Measurements from ENCODE around the gene NUP93.
A peak's percentile ranks its signal among the peaks of the same experiment; 100 is the strongest.

The NUP93 gene

DNA sequence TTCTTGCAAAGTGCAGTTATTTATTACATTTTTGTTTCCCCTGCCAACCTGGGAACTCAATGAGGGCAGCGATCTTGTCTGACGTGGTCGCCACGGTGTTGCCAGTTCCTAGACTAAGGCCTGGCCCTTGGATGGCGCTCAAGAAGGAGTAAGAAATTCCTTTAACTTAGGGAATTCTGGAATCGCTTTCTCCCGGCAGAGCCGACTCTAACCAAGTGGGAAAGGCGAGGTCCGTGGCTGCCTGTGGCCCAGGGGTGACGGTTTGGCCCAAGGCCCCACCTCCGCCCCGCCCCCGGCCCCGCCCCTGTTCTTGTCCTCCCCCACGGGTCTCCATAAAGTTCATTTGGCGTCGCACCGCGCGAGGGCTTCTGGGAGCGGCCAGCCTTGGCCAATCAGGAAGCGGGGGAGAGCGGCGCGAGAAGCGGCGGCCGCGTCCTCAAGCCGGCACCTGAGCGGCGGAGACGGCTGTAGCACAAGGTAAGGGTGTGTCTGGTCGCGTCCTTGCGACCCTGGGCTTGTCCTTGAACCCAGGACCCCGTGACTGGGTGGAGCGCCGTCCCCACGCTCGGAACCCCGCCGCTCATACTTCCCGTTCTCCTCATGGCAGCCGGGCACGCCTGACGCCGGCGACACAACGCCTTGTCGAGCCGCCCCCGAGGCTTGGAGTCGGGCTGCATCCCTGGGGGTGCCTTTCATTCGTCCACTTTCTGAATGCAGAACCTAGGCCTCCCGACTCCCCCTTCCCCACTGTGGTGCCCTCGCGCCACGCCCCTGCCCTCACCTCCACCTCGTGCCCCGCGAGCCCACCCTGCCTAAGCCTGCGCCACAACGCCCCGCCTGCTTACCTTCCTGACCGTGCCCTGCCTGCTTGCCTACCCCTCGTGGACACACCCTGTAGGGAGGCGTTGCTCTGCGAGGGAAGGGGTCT is at the start of gene NUP93:
TSS of gene NUP93 (plus strand) at position 395 of the 928 bp plus-strand sequence. CDS start 18,119 bp downstream, outside the sequence.
- peak; percentile 95 for DNase-seq

DNA sequence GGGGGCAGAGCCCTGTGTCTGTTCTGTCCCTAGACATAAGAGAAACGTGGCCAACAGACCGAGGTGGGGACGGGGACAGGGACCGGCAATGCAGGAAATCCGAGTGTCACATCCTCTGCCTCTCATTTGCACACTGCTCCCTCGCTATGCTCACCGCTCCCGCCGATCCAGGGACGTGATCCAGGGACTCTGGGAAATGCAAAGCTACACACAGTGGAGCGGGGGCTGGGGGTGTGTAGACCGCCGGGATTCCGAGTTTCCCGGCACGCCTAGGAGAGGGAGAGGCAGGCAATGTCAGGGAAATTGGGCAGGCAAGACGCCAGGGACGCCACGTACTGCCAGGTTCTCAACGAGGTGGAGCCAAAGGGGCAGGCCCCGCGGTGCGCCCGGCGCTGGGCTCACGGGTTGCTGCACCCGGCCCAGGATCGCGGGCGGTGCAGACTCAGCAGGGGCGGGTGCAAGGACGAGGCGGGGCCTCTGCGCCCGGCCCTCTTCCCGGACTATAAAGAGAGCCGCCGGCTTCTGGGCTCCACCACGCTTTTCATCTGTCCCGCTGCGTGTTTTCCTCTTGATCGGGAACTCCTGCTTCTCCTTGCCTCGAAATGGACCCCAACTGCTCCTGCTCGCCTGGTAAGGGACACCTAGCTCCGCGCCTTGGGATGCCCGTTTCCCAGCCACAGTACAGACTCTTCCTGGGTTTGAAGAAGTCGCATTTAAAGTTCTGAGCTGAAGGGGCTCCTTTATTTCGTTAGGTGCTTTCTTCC is 47.8 kb upstream of the NUP93 start, which contains the start of gene MT1X:
TSS of gene MT1X (plus strand) at position 532 of the 764 bp plus-strand sequence. CDS start at position 603, 71 bp downstream.
- peak; percentile 93 for DNase-seq

- DNase-seq: peak; percentile 14
Measured at GRCh38 chr16:56682703-56683397, 47.1 kb upstream of the NUP93 start.

- DNase-seq: no peak
Measured at GRCh38 chr16:56683424-56684172, 46.3 kb upstream of the NUP93 start.

DNA sequence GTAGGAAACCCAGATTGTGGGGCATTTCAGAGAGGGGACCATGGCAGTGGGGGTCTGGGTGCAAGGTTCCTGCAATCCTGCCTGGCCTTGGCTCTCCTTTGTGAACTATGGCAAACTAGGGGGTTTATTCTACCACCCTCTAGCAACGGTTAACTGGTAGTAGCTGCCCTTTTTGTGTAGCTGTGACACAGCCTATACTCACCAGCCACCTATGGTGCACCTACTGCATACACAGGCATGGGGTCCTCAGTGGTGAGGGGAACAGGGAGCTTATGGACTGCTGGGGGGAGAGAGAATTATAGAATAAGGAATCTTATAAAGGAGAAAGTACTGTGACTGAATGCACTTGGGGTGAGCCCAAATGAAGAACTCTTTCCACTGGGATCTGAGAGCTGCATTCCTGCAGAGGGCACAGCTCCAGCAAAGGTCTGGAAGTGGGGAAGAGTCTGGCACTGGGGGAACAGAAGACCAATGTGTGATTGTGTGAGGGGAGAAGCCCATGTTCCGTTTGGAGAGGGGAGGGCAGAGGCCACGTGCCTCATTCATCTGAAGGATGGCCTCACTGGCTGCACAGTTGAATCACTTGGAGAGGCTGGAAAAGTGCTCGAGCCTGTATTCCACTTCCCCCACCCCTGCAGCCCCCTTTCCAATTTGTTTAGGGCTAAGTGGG is 45.5 kb upstream of the NUP93 start:
- no peak for DNase-seq

DNA sequence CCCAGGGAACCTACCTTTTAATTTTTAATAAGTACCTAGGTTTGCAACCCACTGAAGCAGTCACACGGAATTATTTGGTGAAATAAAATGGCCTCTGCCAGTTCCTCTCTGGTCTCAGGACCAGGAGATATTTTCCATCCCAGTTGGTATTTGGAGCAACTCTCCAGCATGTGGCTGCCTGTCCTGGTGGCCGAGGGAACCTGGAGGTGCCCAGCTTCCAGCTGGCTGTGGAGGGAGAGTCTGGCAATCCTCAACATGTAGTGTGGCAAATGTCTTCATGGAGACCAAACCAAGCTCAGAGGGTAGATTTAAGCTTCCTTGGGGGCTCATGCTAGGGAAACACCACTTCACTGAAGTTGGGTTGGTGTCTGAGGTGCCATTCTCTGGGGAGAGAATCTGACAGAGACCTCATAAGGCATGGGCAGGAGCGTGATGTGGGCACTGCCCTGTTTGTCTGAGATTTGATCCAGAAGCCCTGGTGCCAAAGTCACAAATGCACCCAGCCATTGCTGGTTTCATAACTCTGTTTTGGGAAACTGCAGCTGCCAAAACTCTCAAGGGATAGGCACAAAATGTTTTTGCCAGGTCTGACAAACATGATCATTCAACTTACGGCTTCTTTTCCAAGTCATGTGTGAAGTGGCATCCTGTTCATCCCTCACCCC is 44.9 kb upstream of the NUP93 start:
- DNase-seq: no peak

DNA sequence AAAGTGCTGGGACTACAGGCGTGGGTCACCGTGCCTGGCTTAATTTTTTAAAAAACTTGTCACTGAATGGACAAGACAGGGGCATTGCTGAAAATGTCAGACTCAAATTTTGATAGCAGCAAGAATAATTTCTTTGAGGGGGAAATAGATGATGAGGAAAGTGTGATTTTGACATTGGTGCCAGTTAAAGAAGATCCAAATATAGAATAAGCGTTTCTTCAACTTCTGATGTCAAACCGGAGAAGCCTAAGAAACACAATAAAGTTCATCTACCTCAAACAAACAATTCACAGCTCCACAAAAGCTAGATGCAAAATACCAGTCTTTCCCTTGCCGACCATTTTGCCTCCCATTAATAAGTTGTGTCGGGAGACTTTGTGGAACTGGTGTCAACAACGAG is 43.2 kb upstream of the NUP93 start:
- no peak for DNase-seq

GRCh38 chr16:56688762-56689161 is 41.2 kb upstream of the NUP93 start:
- DNase-seq: no peak

DNA sequence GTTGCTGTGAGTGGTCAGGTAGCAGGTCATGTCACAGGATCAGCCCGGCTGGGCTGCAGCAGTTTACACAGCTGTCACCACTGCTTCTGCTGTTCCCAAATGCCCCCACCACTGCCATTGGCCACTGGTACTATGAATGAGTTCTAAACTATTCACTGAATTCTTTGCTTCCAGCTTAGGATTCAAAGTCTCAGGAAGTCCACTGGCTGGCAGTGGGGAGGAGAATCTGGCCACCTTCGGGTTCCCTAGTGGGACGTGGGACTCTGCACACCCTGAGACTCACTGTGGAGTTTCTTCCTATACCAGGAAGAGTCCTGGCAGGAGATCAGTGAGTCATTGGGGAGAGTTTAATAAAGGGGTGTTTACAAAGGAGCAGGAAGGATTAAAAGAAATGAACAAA is 40.8 kb upstream of the NUP93 start:
- no peak for DNase-seq

- DNase-seq: no peak
Measured at GRCh38 chr16:56690420-56691122, 39.4 kb upstream of the NUP93 start.

DNA sequence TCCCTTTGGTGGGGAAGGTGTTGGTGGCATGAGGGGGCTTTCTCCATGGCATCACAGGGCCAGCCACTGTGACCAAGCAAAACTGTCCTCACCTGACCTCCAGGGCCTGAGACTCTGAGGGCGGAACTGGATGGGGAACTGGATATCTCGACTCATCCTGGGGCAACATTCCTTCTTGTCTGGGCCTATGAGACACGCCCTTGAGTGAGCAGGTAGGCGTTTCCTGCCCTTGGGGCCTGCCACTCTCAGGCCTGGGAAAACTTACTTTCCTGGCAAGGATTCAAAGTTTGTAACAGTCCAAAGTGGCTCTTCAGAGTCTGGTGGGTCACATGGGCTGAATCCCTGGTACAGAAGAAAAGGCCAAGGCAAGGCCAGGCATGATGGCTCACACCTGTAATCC is 38.0 kb upstream of the NUP93 start:
- no peak for DNase-seq

- no peak for DNase-seq
Measured at GRCh38 chr16:56695246-56695645, 34.7 kb upstream of the NUP93 start.

GRCh38 chr16:56697456-56698155 is 32.3 kb upstream of the NUP93 start:
- DNase-seq: no peak

- DNase-seq: no peak
Measured at GRCh38 chr16:56700195-56700594, 29.7 kb upstream of the NUP93 start.

DNA sequence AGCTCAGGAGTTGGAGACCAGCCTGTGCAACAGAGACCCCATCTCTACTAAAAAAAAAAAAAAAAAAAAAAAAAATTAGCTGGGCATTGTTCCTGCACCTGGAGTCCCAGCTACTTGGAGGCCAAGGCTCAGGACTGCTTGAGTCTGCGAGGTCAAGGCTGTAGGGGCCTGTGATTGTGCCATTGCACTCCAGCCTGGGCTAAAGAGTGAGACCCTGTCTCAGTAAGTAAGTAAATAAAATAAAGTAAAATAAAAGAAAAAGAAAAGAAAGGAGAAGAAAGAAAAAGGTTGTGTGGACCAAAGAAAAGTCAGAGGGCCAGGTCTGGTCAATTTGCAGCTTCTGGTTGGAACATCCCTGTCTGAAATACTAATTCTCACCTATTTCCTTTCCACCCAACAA is 29.3 kb upstream of the NUP93 start:
- DNase-seq: no peak

- no peak for DNase-seq
Measured at GRCh38 chr16:56701534-56701933, 28.4 kb upstream of the NUP93 start.

- no peak for DNase-seq
Measured at GRCh38 chr16:56702836-56703235, 27.1 kb upstream of the NUP93 start.

DNA sequence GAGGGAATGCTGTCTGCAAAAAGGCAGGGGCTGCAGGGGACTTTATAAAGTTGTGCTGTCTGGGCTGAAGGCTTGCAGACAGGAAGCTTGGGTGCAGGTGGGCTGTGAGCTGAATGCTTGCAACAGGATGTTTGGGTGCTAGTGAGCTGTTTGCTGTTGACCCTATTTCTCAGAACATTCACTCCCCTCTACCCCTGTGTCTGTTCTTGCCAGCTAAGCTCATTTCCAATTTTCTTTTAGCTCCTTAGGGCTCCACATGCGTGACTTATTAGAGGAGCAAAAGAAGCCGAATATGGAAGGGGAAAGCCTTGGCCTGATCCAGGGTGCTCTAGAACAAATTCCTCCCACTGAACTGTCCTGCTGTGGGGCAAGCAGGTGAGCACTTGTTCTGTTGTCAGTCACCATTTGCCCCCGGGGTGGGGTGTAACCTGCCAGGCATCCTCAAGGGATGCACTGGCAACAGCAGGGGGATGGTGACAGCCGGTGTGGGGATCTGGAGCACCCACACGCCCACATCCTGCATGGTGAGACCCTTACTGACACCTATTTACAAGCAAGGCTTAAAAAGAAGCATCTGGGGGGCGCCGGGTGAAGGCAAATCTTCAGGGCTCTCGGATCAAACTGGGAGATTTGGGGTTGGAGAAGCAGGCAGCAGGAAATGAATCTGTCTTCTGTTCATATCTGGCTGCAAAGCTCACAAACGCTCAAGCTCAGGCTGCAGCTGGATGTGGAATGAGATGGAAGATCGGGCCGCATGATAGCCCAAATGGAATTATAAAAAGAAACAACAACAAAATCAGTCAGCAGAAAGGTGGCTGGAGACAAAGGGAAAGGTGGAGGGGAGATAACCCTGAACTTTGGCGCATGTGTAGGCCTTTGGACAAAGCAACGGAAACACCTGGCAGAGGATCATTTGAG is 21.1 kb upstream of the NUP93 start:
- no peak for DNase-seq
